Measurements from ENCODE around the gene SRGN.

The SRGN gene

DNA sequence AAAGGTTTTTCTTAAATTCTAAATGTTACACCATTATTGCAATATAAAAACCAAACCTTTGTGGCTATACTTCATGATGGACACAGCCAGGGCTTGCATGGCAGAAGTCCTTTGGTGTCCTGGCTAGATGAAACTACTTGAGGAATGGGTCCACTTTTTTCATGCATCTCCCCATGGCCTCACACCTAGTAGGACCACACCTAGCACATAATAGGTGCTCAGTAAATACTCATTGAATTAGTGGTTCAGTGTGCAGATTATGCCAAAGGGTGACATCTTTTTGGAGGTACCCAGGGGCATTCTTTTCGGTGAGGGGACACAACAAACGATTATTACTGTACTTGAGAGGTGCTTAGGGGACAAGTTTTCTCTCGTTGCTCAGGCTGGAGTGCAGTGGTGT lies 20.7 kb upstream of the SRGN start:
- no peak for DNase-seq (ENCODE audit: low read depth)
- no peak overlapping the region for H3K4me3 ChIP-seq (ENCODE audit: low read depth, low read length)
- TF ChIP-seq, protein P1, sequence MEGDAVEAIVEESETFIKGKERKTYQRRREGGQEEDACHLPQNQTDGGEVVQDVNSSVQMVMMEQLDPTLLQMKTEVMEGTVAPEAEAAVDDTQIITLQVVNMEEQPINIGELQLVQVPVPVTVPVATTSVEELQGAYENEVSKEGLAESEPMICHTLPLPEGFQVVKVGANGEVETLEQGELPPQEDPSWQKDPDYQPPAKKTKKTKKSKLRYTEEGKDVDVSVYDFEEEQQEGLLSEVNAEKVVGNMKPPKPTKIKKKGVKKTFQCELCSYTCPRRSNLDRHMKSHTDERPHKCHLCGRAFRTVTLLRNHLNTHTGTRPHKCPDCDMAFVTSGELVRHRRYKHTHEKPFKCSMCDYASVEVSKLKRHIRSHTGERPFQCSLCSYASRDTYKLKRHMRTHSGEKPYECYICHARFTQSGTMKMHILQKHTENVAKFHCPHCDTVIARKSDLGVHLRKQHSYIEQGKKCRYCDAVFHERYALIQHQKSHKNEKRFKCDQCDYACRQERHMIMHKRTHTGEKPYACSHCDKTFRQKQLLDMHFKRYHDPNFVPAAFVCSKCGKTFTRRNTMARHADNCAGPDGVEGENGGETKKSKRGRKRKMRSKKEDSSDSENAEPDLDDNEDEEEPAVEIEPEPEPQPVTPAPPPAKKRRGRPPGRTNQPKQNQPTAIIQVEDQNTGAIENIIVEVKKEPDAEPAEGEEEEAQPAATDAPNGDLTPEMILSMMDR (IDR thresholded peaks at IDR 0.05; ENCODE audit: low read depth, low read length, missing control alignments): no peak
- in situ Hi-C loops (cut with HindIII; ENCODE audit: low sequenced_read_pairs): loop anchor here (5.0 kb wide), 2 partner anchors 35 to 50 kb away; no protein-coding TSS in a partner anchor

DNA sequence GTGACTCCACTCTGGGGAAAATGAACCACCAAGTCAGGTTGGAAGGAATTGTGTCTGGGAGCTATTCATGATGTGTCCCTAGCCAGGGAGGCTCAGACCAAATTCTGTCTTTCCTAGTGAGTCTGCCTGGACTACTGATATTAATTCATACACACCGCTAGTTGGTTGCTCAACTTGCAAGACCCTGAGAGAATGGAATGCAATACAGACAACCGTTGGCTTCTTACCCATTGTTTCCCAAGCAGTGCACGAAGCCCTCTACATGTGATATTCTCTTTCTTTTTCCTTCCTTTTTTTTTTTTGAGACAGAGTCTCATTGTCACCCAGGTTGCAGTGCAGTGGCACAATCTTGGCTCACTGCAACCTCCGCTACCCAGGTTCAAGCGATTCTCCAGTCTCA lies 19.4 kb upstream of the SRGN start:
- no peak for DNase-seq (ENCODE audit: low read depth)
- in situ Hi-C loops (cut with HindIII; ENCODE audit: low sequenced_read_pairs): loop anchor here (5.0 kb wide), 2 partner anchors 34 to 51 kb away; no protein-coding TSS in a partner anchor
- no peak overlapping the region for H3K4me3 ChIP-seq (ENCODE audit: low read depth, low read length)
- TF ChIP-seq, protein P1 (IDR thresholded peaks at IDR 0.05; ENCODE audit: low read depth, low read length, missing control alignments): no peak

DNA sequence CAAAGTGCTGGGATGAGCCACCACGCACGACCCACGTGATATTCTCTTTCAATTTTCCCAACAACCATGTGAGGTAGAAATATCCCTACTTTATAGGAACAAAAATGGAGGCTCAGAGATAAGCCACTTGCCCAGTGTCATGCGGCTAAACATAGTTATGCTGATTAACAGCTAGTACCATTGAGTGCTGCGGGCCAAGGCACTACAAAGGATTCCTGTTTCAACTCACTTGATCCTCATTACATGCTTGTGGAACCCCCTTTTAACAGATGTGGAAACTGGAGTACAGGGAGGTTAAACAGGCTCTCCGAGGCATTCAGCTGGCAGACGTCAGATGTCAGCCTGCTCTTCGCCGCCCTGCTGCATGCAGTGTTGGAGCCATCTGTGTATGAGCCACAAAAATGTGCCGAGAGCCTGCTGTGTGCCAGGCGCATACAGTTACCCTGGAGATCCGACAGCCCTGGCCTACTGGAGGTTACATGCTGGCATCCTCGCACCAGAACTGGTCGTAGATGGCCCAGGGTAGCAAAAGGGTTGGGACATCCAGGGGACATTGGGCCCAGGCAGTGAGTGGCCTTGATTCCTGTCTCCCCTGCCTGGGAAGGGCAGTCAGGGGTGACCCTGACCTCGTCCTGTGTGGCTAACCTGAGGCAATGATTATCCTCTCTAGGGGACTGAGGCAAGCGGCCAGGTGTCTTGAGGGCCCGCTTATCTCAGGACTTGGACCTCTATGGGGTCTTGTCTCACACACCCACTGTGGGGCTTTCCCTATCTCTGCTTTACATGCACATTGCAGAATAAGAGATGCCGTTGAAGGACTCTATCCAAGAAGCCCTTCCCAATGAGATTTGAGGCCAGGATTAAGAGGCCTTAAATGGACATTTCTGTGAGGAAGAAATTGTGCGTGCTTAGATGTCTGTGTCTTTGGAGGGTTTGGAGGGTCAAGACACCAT lies 18.5 kb upstream of the SRGN start:
- no peak for DNase-seq (ENCODE audit: low read depth)
- in situ Hi-C loops (cut with HindIII; ENCODE audit: low sequenced_read_pairs): loop anchor here (5.0 kb wide), 2 partner anchors 33 to 52 kb away; no protein-coding TSS in a partner anchor
- H3K4me3 ChIP-seq (ENCODE audit: low read depth, low read length): no peak overlapping the region
- TF ChIP-seq, protein P1 (IDR thresholded peaks at IDR 0.05; ENCODE audit: low read depth, low read length, missing control alignments): no peak

- H3K4me3 ChIP-seq (ENCODE audit: low read depth, low read length): no peak overlapping the region
- TF ChIP-seq, protein P1 (IDR thresholded peaks at IDR 0.05; ENCODE audit: low read depth, low read length, missing control alignments): no peak
- no peak for DNase-seq (ENCODE audit: low read depth)
- in situ Hi-C loops (cut with HindIII; ENCODE audit: low sequenced_read_pairs): no loop called here
These were observed 17.0 kb upstream of the SRGN start for GRCh38 chr10:69070951-69071350.

- in situ Hi-C loops (cut with HindIII; ENCODE audit: low sequenced_read_pairs): no loop called here
- DNase-seq (ENCODE audit: low read depth): no peak
- no peak overlapping the region for H3K4me3 ChIP-seq (ENCODE audit: low read depth, low read length)
- TF ChIP-seq, protein P1 (IDR thresholded peaks at IDR 0.05; ENCODE audit: low read depth, low read length, missing control alignments): no peak
These were observed 16.3 kb upstream of the SRGN start for GRCh38 chr10:69071610-69072009.

DNA sequence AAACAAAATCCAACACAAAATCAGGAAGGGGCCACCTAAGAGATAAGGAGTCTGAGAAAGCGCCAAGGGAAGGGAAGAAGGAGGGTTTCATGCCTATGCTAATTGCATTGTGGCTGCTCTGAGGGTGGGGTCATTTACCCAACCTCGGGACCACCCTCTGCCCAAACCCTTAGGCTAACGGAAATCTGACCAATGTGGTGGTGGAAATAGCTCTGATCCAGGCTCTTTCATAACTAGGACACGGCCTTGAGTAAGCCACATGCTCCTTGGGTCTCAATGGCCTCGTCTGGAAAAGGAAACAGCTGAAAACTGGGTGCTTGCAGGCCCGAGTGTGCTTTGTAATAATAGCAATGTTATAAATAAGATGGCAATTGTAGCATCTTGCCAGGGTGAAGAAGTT lies 14.9 kb upstream of the SRGN start:
- H3K4me3 ChIP-seq (ENCODE audit: low read depth, low read length): no peak overlapping the region
- no peak for DNase-seq (ENCODE audit: low read depth)
- in situ Hi-C loops (cut with HindIII; ENCODE audit: low sequenced_read_pairs): no loop called here
- TF ChIP-seq, protein P1 (IDR thresholded peaks at IDR 0.05; ENCODE audit: low read depth, low read length, missing control alignments): no peak
